Diencephalon (tissue), 1 donor: ENCODE measurements around the gene PCDHGA5. TPM values are rescaled to one million over a fixed set of nuclear protein-coding genes. Genes with fewer than 3 reads are reported as not detected.

ENCODE experiments used
- total RNA-seq: library from RNA; depleted of rRNA; stranded (reverse); fragments of >200 nt; gene quantifications from one replicate; pipeline ENCODE4 v1.2.3, GENCODE V29; 2014

The PCDHGA5 gene
- total RNA-seq = 7.2 TPM

DNA sequence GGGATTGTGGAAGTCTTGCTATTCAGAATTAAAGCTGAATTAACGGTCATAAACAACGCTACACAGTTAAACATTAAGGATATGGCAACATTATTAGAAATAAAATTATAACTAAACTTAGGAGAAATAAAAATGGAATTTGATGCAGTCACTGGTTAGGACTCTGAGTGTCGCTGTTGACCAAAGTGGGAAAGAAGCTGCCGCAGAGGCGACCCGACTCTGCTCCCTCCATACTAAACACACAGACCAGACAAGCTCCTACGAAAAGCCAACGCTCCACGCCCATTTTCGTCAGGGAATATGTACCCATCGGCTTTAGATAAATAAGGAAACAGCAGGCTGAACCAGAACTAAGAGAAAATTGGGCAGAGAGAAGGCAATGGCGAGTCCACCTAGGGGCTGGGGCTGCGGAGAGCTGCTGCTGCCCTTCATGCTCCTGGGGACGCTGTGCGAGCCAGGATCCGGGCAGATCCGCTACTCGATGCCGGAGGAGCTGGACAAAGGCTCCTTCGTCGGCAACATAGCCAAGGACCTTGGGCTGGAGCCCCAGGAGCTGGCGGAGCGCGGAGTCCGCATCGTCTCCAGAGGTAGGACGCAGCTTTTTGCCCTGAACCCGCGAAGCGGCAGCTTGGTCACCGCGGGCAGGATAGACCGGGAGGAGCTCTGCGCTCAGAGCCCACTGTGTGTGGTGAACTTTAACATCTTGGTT lies at the start of gene PCDHGA5:
Gene PCDHGA5, plus strand, starts transcription at position 211 of the 709 bp plus-strand sequence. Its CDS starts 169 bp downstream, at position 380.

DNA sequence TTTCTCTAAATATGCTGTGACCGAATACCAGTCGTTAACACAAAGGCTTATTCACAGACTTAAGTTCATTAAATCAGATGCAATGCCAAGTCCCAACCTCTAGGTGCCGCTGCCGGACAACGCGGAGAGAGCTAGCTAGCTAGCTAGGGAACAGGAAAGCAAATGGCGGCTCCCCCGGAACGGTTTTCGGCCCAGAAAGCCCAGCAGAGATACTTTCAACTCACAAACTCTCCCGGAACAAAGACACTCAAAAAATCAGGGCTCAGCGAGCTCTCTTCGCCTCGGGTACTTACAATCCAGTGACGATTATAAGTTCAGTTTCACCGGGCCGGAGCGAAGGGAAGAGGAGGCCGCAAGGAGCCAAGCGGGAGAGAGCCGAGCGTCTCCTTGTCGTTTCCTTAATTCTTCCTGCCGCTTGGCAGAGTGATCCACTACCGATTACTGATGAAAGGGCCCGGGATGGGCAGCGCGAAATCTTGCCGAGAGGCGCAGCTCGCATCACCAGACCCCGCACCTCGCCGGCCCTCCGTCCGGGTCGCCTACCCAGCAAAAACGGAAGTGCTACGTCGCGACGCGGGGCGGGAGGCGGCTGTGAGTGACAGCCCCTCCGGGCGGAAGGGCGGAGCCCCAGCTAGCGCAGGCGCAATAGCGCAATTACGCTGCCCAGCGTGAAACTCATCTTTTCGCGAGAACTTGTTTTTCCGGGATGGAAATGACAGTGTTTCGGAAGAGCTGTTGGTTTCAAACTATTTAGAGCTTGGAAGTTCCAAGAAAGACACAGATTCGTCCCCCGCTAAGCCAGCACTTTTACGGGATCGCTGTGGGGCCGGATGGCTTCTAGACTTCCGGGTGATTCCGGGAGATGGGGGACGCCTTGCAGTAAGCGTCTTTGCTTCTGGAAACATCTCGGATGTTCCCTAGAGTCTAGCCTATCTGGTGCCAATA lies 43.5 kb upstream of the PCDHGA5 start, which contains the start of gene TAF7:
Gene TAF7, minus strand, starts transcription at position 560 of the 945 bp plus-strand sequence. CDS start 740 bp downstream, outside the sequence.

GRCh38 chr5:141330299-141331080 lies 33.5 kb upstream of the PCDHGA5 start, which contains the start of gene PCDHGA1:
TSS of gene PCDHGA1 (plus strand) at chr5:141330514.

DNA sequence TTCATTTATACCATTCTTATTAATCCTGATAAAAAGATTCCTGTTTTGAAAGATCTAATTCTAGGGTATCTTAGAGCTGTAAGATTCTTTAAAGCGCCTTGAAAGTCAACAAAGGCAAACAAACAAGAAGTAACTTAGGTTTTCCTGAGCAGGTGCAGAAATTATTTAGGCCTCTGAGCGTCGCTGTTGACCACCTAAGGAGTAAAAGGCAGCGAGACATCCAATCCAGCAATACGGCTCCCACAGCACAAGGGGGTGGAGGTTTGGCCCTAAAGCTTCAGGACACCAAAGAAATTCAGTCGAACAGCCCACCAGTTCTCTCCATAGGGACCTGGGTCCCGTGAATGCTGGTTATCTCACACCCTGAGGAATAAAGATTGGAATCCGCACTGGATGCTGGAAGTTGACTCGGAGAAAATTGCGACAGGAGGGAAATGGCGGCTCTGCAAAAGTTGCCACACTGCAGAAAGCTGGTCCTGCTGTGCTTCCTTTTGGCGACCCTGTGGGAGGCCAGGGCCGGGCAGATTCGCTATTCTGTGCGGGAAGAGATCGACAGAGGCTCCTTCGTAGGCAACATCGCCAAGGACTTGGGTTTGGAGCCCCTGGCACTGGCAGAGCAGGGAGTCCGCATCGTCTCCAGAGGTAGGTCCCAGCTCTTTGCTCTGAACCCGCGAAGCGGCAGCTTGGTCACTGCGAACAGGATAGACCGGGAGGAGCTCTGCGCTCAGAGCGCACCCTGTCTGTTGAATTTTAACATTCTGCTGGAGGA lies 25.2 kb upstream of the PCDHGA5 start, which contains the start of gene PCDHGA2:
Gene PCDHGA2, plus strand, starts transcription at position 223 of the 769 bp plus-strand sequence.

DNA sequence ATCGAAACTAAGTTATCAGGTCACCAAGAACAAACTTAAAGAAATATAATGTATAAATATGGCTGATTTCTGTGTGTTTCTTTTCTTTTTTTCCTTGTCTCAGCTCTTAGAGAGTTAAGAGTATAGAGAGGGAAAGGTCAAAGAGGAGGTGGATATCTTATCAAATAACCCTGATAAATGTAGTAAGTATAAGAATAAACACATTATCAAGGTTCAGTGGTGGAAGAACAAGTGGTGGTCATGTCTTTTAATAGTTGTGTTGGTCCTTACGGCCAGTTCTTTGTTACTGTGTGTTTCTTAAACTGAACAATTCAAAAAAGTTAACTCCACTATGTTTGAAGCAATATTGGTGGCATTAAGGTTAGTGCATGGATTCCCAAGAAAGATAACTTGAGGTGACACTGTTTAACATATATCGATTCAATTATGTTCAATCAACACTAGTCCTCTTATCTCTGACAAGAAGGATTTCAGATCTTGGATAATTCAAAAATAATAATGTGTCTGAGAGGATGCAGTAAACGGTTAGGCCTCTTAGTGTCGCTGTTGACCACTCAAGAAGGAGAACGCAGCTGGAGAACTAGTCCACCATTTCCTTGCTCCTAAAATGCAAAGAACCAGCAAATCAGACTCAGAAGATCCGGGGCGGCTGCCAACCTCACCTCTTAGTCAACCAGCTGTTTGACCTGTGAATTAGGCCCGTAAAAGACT lies 20.6 kb upstream of the PCDHGA5 start, which contains the start of gene PCDHGA3:
Gene PCDHGA3, plus strand, starts transcription at position 588 of the 711 bp plus-strand sequence. CDS start 205 bp downstream, outside the sequence.

GRCh38 chr5:141349917-141350619 lies 13.9 kb upstream of the PCDHGA5 start, which contains the start of gene PCDHGB1:
TSS of gene PCDHGB1 (plus strand) at chr5:141350099. CDS start at chr5:141350261, 162 bp downstream.

GRCh38 chr5:141354900-141355469 lies 9.0 kb upstream of the PCDHGA5 start, which contains the start of gene PCDHGA4:
TSS of gene PCDHGA4 (plus strand) at chr5:141355021. CDS start at chr5:141355108, 87 bp downstream.

GRCh38 chr5:141359790-141360426 lies 4.1 kb upstream of the PCDHGA5 start, which contains the start of gene PCDHGB2:
TSS of gene PCDHGB2 (plus strand) at chr5:141359994. CDS start at chr5:141360136, 142 bp downstream.

GRCh38 chr5:141369994-141370848 lies 6.3 kb downstream of the PCDHGA5 start, which contains the start of gene PCDHGB3:
TSS of gene PCDHGB3 (plus strand) at chr5:141370242. CDS start at chr5:141370395, 153 bp downstream.

GRCh38 chr5:141373673-141374317 lies 9.8 kb downstream of the PCDHGA5 start, which contains the start of gene PCDHGA6:
TSS of gene PCDHGA6 (plus strand) at chr5:141373891. CDS start at chr5:141374084, 193 bp downstream.

GRCh38 chr5:141382469-141383294 lies 18.7 kb downstream of the PCDHGA5 start, which contains the start of gene PCDHGA7:
TSS of gene PCDHGA7 (plus strand) at chr5:141382742. CDS start at chr5:141382900, 158 bp downstream.

DNA sequence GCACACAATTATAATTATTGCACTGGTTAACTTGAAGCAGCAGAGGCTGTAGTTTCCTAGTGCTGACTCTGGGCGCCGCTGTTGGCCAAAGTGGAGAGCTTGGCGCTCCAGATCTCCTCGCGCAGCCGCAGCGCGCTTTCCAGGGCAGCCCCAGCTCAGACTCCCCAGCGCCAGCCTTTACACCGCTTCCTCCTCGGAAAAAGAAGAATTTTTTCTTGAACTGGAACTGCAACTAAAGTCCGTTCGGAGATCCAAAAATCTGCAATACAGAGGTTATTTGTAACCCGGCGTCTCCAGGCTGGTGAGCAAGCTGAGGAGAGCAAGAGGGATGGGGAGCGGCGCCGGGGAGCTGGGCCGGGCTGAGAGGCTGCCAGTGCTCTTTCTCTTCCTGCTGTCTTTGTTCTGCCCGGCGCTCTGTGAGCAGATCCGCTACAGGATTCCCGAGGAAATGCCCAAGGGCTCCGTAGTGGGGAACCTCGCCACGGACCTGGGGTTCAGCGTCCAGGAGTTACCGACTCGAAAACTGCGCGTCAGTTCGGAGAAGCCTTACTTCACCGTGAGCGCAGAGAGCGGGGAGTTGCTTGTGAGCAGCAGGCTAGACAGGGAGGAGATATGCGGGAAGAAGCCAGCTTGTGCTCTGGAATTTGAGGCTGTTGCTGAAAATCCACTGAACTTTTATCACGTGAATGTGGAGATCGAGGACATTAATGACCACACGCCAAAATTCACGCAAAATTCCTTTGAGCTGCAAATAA lies 23.8 kb downstream of the PCDHGA5 start, which contains the start of gene PCDHGB4:
Gene PCDHGB4, plus strand, starts transcription at position 142 of the 755 bp plus-strand sequence. Its CDS starts 187 bp downstream, at position 329.

GRCh38 chr5:141392429-141393198 lies 28.7 kb downstream of the PCDHGA5 start, which contains the start of gene PCDHGA8:
TSS of gene PCDHGA8 (plus strand) at chr5:141392633. CDS start at chr5:141392814, 181 bp downstream.

